ENCODE results near the gene ADGRD1.

DNA sequence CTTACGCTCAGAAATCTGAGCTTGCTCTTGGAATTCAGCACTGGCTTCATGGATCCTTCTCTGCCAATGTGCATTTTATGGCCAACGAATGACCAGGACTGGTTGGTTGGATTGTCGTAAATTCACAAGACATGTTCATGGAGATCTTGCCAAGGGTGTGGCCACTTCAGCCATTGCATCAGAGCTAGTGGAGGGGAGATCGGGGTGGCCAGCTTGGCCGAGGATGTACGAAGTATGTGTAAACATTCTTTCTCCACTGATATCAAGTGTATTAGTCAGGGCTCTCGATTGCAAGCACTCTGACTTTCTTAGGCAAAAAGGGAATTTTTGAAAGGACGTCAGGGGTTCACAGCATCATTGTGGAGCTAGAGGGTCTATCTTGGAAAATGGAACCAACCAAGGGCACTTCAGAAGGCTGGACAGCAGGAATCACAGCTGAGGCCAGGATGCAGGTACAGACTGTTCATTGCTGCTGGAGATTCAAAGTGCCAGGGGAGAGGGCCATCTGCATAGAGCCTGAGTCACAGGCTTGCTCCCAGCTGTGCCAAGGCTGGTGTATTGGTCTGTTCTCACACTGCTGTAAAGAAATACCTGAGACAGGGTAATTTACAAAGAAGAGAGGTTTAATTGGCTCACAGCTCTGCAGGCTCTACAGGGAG, 32.9 kb upstream of the ADGRD1 start:
- TF ChIP-seq POLR2A (IDR thresholded peaks at IDR 0.05; ENCODE audit: low read depth, low read length) (no peak), SPI1 (IDR thresholded peaks at IDR 0.05; ENCODE audit: low read depth, low read length) (no peak)
